NCI-H446 (cell line): ENCODE measurements around the gene B4GALNT1.
"Not testable (repeated sequence)": the region's sequence is repeated elsewhere in the genome, so short reads cannot be mapped to it uniquely, and the experiment has no call there.

Experiments
- DNase-seq, 2 experiments: peaks; one replicate each; lab custom pipeline; 2025; lab: John Stamatoyannopoulos, UW

Gene B4GALNT1

GRCh38 chr12:57637364-57637763, 4.4 kb upstream of the B4GALNT1 start:
- DNase-seq = no peak

- DNase-seq = not testable (repeated sequence)
These were observed 3.7 kb upstream of the B4GALNT1 start for GRCh38 chr12:57636731-57637130.

GRCh38 chr12:57632073-57632957, 686 bp downstream of the B4GALNT1 start:
- no peak for DNase-seq

GRCh38 chr12:57631566-57632072, 1.4 kb downstream of the B4GALNT1 start:
- DNase-seq = no peak

- no peak for DNase-seq
These were observed 2.0 kb downstream of the B4GALNT1 start for GRCh38 chr12:57630891-57631433.

GRCh38 chr12:57629897-57630471, 3.0 kb downstream of the B4GALNT1 start:
- no peak for DNase-seq

GRCh38 chr12:57628280-57629191, 4.5 kb downstream of the B4GALNT1 start:
- no peak for DNase-seq

- DNase-seq = no peak
These were observed 5.3 kb downstream of the B4GALNT1 start for GRCh38 chr12:57627501-57628279.

- no peak for DNase-seq
These were observed 6.0 kb downstream of the B4GALNT1 start for GRCh38 chr12:57626921-57627445.

GRCh38 chr12:57626111-57626920, 6.7 kb downstream of the B4GALNT1 start:
- no peak for DNase-seq

GRCh38 chr12:57625261-57626032, 7.6 kb downstream of the B4GALNT1 start:
- DNase-seq = no peak

- no peak for DNase-seq
These were observed 8.4 kb downstream of the B4GALNT1 start for GRCh38 chr12:57624441-57625220.

GRCh38 chr12:57623811-57624390, 9.1 kb downstream of the B4GALNT1 start:
- no peak for DNase-seq

GRCh38 chr12:57623385-57623784, 9.6 kb downstream of the B4GALNT1 start:
- no peak for DNase-seq

GRCh38 chr12:57622293-57623245, 10.4 kb downstream of the B4GALNT1 start:
- DNase-seq = no peak

GRCh38 chr12:57621497-57622292, 11.3 kb downstream of the B4GALNT1 start:
- peak in 1 of 2 experiments; percentile 63 for DNase-seq
